NB4 (cell line): Measurements from ENCODE around the gene LENEP.

Source experiments
- CTCF ChIP-seq: IDR thresholded peaks from one replicate; pipeline ENCODE4 v1.5.1; 2012; ENCODE audit warnings: low read depth, low read length
- MAX ChIP-seq: IDR thresholded peaks from 2 replicates; pipeline ENCODE4 v1.6.1; 2011; ENCODE audit warnings: low read depth, low read length
- MYC ChIP-seq: IDR thresholded peaks from 2 replicates; pipeline ENCODE4 v1.6.1; 2011; ENCODE audit warnings: low read depth, low read length
- POLR2A ChIP-seq: IDR thresholded peaks from 2 replicates; pipeline ENCODE4 v1.6.1; 2011; ENCODE audit warnings: mild to moderate bottlenecking; ENCODE audit not compliant: insufficient read length; ENCODE audit errors: extremely low read depth

GRCh38 chr1:155001675-155002463 is 8.5 kb downstream of the LENEP start:
- TF ChIP-seq CTCF, result peak; percentile 59
- TF ChIP-seq POLR2A, result no peak
- TF ChIP-seq MAX, result no peak
- TF ChIP-seq MYC, result no peak; the same call in 1 of the 2 replicates
